GM23248 (cell line): Measurements from ENCODE around the gene CORIN.

Source experiments
- EZH2 ChIP-seq: fragments of 200-600 bp; sonication (generic); IDR thresholded peaks from 2 replicates; pipeline ENCODE4 v1.6.1; 2018; ENCODE audit warnings: antibody characterized with exemption, mild to moderate bottlenecking; ENCODE audit not compliant: insufficient read depth, poor library complexity, severe bottlenecking
- EZH2phosphoT487 ChIP-seq: fragments of 200-600 bp; sonication (generic); IDR thresholded peaks from 2 replicates; pipeline ENCODE4 v1.6.1; 2018; ENCODE audit warnings: antibody characterized with exemption, moderate library complexity, mild to moderate bottlenecking, low read depth; ENCODE audit not compliant: insufficient read depth

DNA sequence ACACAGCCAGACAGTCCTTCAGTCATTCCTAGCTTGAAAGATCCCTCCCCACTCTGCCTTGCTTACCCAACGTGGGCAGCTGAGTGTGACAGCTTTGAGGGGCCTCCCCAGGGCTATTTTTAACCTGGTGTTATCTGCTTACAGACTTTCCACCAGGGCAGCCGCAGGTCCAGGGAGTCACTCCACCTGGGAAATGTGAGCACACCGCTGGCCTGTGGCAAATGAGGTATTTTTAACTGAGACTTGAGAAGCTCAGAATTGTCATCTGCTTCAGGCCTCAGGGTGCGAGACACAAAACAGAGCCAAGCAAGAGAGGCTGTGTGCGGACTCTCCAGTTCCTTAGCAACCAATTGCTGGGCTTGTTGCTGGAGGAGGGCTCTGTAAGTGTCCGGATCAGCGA lies 13.0 kb downstream of the CORIN start:
- TF ChIP-seq EZH2 (no peak), EZH2phosphoT487 (no peak)
